ENCODE data around the gene VEGFB. TPM values are rescaled to one million over a fixed set of nuclear protein-coding genes. Genes with fewer than 3 reads are reported as not detected.

VEGFB gene
- total and polyA plus RNA-seq, 2 donors (not counting 1 experiment from before 2014, with no cell fraction given), result 25.3 to 27.9 TPM

DNA sequence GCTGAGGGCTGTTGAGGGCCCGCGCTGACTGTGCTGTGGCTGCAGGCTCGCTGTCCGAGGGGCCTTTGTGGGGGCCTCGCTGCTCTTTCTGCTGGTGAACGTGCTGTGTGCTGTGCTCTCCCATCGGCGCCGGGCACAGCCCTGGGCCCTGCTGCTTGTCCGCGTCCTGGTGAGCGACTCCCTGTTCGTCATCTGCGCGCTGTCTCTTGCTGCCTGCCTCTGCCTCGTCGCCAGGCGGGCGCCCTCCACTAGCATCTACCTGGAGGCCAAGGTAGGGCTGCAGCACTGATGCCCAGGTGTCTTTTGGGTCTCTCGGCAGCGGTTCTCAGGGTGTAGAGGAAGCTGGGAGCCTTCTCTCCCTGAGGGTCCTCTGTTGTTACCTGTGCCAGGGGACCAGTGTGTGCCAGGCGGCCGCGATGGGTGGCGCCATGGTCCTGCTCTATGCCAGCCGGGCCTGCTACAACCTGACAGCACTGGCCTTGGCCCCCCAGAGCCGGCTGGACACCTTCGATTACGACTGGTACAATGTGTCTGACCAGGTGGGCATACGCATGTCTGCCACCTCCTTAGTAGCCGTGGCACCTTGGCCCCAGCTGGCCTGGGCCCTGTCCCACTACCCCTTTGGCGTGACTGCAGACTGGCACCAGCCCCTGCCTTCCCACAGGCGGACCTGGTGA, 53.4 kb downstream of the VEGFB start:
- no peak overlapping the region for H3K4me2 ChIP-seq (ENCODE audit: extremely low read depth, insufficient read depth, low read length)
- H3K4me1 ChIP-seq (ENCODE audit: control insufficient read depth, extremely low read depth, insufficient read depth, low read length), result peaks cover 7% of the 10 kb centered on the region
- H3K27ac ChIP-seq (ENCODE audit: insufficient read depth, low read length), result no peak overlapping the region
- no peaks in the 10 kb centered on the region for H4K20me1 ChIP-seq (ENCODE audit: control insufficient read depth, extremely low read depth, insufficient read depth, low read length)
- H2AFZ ChIP-seq (ENCODE audit: low read length), result no peak overlapping the region
- H3K27me3 ChIP-seq (ENCODE audit: control insufficient read depth, insufficient read depth, low read length), result peaks cover 19% of the 10 kb centered on the region
- TF ChIP-seq EZH2 (IDR thresholded peaks at IDR 0.05; ENCODE audit: low read length, missing control alignments), result no peak
- TF ChIP-seq, protein P1, sequence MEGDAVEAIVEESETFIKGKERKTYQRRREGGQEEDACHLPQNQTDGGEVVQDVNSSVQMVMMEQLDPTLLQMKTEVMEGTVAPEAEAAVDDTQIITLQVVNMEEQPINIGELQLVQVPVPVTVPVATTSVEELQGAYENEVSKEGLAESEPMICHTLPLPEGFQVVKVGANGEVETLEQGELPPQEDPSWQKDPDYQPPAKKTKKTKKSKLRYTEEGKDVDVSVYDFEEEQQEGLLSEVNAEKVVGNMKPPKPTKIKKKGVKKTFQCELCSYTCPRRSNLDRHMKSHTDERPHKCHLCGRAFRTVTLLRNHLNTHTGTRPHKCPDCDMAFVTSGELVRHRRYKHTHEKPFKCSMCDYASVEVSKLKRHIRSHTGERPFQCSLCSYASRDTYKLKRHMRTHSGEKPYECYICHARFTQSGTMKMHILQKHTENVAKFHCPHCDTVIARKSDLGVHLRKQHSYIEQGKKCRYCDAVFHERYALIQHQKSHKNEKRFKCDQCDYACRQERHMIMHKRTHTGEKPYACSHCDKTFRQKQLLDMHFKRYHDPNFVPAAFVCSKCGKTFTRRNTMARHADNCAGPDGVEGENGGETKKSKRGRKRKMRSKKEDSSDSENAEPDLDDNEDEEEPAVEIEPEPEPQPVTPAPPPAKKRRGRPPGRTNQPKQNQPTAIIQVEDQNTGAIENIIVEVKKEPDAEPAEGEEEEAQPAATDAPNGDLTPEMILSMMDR (conservative IDR thresholded peaks at IDR 0.05 in 1 of 2, IDR thresholded peaks at IDR 0.05 in 1 of 2; ENCODE audit: low read depth in 1 of 2, low read length in 2 of 2), result no peak
- H3K36me3 ChIP-seq (ENCODE audit: control insufficient read depth, insufficient read depth, low read length), result no peaks in the 10 kb centered on the region
- DNase-seq (ENCODE audit: low read depth in 2 of 2), result no peak
- H3K9me3 ChIP-seq (ENCODE audit: control insufficient read depth, insufficient read depth, low read depth, low read length), result no peaks in the 10 kb centered on the region
- peaks cover 4% of the 10 kb centered on the region for H3K79me2 ChIP-seq (ENCODE audit: control insufficient read depth, insufficient read depth, low read length)
- no peak overlapping the region for H3K9ac ChIP-seq (ENCODE audit: insufficient read depth, low read length)
- H3K4me3 ChIP-seq (replicated peaks in 1 of 4; ENCODE audit: control extremely low read depth in 1 of 4, insufficient read depth in 1 of 4, low read depth in 3 of 4, low read length in 4 of 4), result no peak overlapping the region

DNA sequence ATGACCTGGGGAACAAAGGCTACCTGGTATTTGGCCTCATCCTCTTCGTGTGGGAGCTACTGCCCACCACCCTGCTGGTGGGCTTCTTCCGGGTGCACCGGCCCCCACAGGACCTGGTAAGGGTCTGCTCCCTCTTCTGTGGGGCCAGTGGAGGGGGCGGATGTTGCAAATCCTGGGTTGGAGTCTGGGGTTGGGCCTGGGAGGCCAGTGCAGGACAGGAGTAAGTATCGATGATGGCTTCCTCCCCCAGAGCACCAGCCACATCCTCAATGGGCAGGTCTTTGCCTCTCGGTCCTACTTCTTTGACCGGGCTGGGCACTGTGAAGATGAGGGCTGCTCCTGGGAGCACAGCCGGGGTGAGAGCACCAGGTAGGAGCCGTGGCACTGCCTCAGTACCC, 54.0 kb downstream of the VEGFB start:
- no peak for TF ChIP-seq EZH2 (IDR thresholded peaks at IDR 0.05; ENCODE audit: low read length, missing control alignments)
- TF ChIP-seq, protein P1 (conservative IDR thresholded peaks at IDR 0.05 in 1 of 2, IDR thresholded peaks at IDR 0.05 in 1 of 2; ENCODE audit: low read depth in 1 of 2, low read length in 2 of 2), result no peak
- Histone ChIP-seq H3K36me3 (ENCODE audit: control insufficient read depth, insufficient read depth, low read length) (no peaks in the 10 kb centered on the region), H3K79me2 (ENCODE audit: control insufficient read depth, insufficient read depth, low read length) (peaks cover 3% of the 10 kb centered on the region), H3K9ac (ENCODE audit: insufficient read depth, low read length) (no peak overlapping the region), H3K4me2 (ENCODE audit: extremely low read depth, insufficient read depth, low read length) (no peak overlapping the region), H3K27me3 (ENCODE audit: control insufficient read depth, insufficient read depth, low read length) (peaks cover 25% of the 10 kb centered on the region), H3K4me3 (replicated peaks in 1 of 4; ENCODE audit: control extremely low read depth in 1 of 4, insufficient read depth in 1 of 4, low read depth in 3 of 4, low read length in 4 of 4) (no peak overlapping the region), H3K27ac (ENCODE audit: insufficient read depth, low read length) (no peak overlapping the region), H3K4me1 (ENCODE audit: control insufficient read depth, extremely low read depth, insufficient read depth, low read length) (peaks cover 7% of the 10 kb centered on the region), H4K20me1 (ENCODE audit: control insufficient read depth, extremely low read depth, insufficient read depth, low read length) (no peaks in the 10 kb centered on the region), H2AFZ (ENCODE audit: low read length) (no peak overlapping the region), H3K9me3 (ENCODE audit: control insufficient read depth, insufficient read depth, low read depth, low read length) (no peaks in the 10 kb centered on the region)
- DNase-seq (ENCODE audit: low read depth in 2 of 2), result no peak

Other genes with a start within 250 kb of the VEGFB start
- gene OTUB1, start 248.1 kb upstream of the VEGFB start, total RNA-seq, result 36.5 and 37.8 TPM in 2 replicates
- gene OTUB1, start 248.1 kb upstream of the VEGFB start, polyA plus RNA-seq, result 113 and 154 TPM in 2 replicates
- gene FLRT1, start 198.7 kb upstream of the VEGFB start, total RNA-seq, result 0.17 and 0.26 TPM in 2 replicates
- 0.01 and 0.02 TPM in 2 replicates for gene FLRT1, start 198.7 kb upstream of the VEGFB start, polyA plus RNA-seq
- 24.8 and 28.2 TPM in 2 replicates for gene MACROD1, start 68.5 kb upstream of the VEGFB start, total RNA-seq
- 6.0 and 8.8 TPM in 2 replicates for gene MACROD1, start 68.5 kb upstream of the VEGFB start, polyA plus RNA-seq
- gene STIP1, start 48.4 kb upstream of the VEGFB start, total RNA-seq, result 96.3 and 98.8 TPM in 2 replicates
- gene STIP1, start 48.4 kb upstream of the VEGFB start, polyA plus RNA-seq, result 147 and 198 TPM in 2 replicates
- 1.0 and 3.6 TPM in 2 replicates for gene FERMT3, start 27.9 kb upstream of the VEGFB start, total RNA-seq
- gene FERMT3, start 27.9 kb upstream of the VEGFB start, polyA plus RNA-seq, result 1.2 and 1.9 TPM in 2 replicates
- 32.9 and 41.5 TPM in 2 replicates for gene TRPT1, start 8.4 kb upstream of the VEGFB start, total RNA-seq
- gene TRPT1, start 8.4 kb upstream of the VEGFB start, polyA plus RNA-seq, result 20.5 and 25.7 TPM in 2 replicates
- gene NUDT22, start 8.3 kb upstream of the VEGFB start, total RNA-seq, result 47.8 and 71.5 TPM in 2 replicates
- gene NUDT22, start 8.3 kb upstream of the VEGFB start, polyA plus RNA-seq, result 17.7 and 18.5 TPM in 2 replicates
- 12.6 TPM in 2 replicates for gene DNAJC4, start 4.0 kb upstream of the VEGFB start, total RNA-seq
- gene DNAJC4, start 4.0 kb upstream of the VEGFB start, polyA plus RNA-seq, result 11.2 and 12.6 TPM in 2 replicates
- gene FKBP2, start 6.5 kb downstream of the VEGFB start, total RNA-seq, result 60.9 and 62.9 TPM in 2 replicates
- 34.7 and 41.4 TPM in 2 replicates for gene FKBP2, start 6.5 kb downstream of the VEGFB start, polyA plus RNA-seq
- gene PPP1R14B, start 12.4 kb downstream of the VEGFB start, total RNA-seq, result 121 and 122 TPM in 2 replicates
- 107 and 199 TPM in 2 replicates for gene PPP1R14B, start 12.4 kb downstream of the VEGFB start, polyA plus RNA-seq
- 34.2 and 37.2 TPM in 2 replicates for gene PLCB3, start 16.9 kb downstream of the VEGFB start, total RNA-seq
- gene PLCB3, start 16.9 kb downstream of the VEGFB start, polyA plus RNA-seq, result 17.2 and 20.6 TPM in 2 replicates
- gene BAD, start 50.1 kb downstream of the VEGFB start, total RNA-seq, result 68.6 and 79.9 TPM in 2 replicates
- gene BAD, start 50.1 kb downstream of the VEGFB start, polyA plus RNA-seq, result 31.6 and 35.7 TPM in 2 replicates
- 8.2 and 10.9 TPM in 2 replicates for gene GPR137, start 51.3 kb downstream of the VEGFB start, total RNA-seq
- gene GPR137, start 51.3 kb downstream of the VEGFB start, polyA plus RNA-seq, result 10.7 and 11.6 TPM in 2 replicates
- gene KCNK4, start 56.7 kb downstream of the VEGFB start, total RNA-seq, result under 0.01 TPM in 1 of 2 replicates, not detected in the other
- not detected in 2 replicates for gene KCNK4, start 56.7 kb downstream of the VEGFB start, polyA plus RNA-seq
- gene CATSPERZ, start 65.8 kb downstream of the VEGFB start, total RNA-seq, result 0.33 and 1.0 TPM in 2 replicates
- gene CATSPERZ, start 65.8 kb downstream of the VEGFB start, polyA plus RNA-seq, result 0.09 TPM in 1 of 2 replicates, not detected in the other
- gene ESRRA, start 70.9 kb downstream of the VEGFB start, total RNA-seq, result 32.4 and 32.5 TPM in 2 replicates
- gene ESRRA, start 70.9 kb downstream of the VEGFB start, polyA plus RNA-seq, result 6.7 and 8.1 TPM in 2 replicates
- 248 and 255 TPM in 2 replicates for gene TRMT112, start 83.0 kb downstream of the VEGFB start, total RNA-seq
- gene TRMT112, start 83.0 kb downstream of the VEGFB start, polyA plus RNA-seq, result 161 and 222 TPM in 2 replicates
- gene PRDX5, start 83.5 kb downstream of the VEGFB start, total RNA-seq, result 301 and 319 TPM in 2 replicates
- 311 and 431 TPM in 2 replicates for gene PRDX5, start 83.5 kb downstream of the VEGFB start, polyA plus RNA-seq
- 2.1 and 3.1 TPM in 2 replicates for gene CCDC88B, start 105.6 kb downstream of the VEGFB start, total RNA-seq
- 0.56 and 0.88 TPM in 2 replicates for gene CCDC88B, start 105.6 kb downstream of the VEGFB start, polyA plus RNA-seq
- gene RPS6KA4, start 124.6 kb downstream of the VEGFB start, total RNA-seq, result 27.6 and 29.3 TPM in 2 replicates
- 15.9 and 20.5 TPM in 2 replicates for gene RPS6KA4, start 124.6 kb downstream of the VEGFB start, polyA plus RNA-seq

Data from fibroblast of lung (primary cell).